ENCODE measurements around the gene CAMP.
"Not testable (repeated sequence)": the region's sequence is repeated elsewhere in the genome, so short reads cannot be mapped to it uniquely, and the experiment has no call there.

Gene CAMP

DNA sequence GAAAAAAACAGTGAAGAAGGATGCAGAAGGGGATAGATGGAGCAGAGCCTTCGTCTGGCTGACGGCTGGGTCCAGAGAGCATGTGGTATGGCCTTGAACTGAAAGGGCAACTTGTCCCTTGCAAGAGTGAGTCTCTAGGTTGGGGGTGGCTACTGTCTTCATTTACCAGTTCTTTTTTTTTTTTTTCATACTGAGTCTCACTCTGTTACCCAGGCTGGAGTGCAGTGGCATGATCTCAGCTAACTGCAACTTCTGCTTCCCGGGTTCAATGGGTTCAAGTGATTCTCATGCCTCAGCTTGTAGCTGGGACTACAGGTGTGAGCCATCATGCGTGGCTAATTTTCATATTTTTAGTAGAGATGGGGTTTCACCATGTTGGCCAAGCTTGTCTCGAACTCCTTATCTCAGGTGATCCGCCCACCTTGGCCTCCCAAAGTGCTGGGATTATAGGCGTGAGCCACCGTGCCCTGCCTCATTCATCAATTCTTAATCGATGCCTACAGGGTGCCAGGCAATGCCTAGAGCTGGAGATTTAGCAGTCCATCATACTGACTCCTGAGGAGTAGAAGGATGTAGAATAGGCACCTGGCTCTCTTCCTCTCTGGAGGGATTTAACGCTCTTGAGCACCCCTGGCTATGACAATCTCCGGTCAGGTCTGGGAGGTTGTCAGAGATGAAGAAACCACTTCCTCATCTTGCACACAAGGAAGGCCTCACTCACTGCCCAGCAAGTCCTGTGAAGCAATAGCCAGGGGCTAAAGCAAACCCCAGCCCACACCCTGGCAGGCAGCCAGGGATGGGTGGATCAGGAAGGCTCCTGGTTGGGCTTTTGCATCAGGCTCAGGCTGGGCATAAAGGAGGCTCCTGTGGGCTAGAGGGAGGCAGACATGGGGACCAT lies at the start of gene CAMP:
CAMP (plus strand) TSS at position 880 of the 898 bp plus-strand sequence; CDS start at position 897, 17 bp downstream.
- peak; percentile 51 for DNase-seq (ENCODE audit: low spot score)

GRCh38 chr3:48178072-48178471 lies 45.2 kb upstream of the CAMP start:
- DNase-seq (ENCODE audit: low spot score), result no peak

DNA sequence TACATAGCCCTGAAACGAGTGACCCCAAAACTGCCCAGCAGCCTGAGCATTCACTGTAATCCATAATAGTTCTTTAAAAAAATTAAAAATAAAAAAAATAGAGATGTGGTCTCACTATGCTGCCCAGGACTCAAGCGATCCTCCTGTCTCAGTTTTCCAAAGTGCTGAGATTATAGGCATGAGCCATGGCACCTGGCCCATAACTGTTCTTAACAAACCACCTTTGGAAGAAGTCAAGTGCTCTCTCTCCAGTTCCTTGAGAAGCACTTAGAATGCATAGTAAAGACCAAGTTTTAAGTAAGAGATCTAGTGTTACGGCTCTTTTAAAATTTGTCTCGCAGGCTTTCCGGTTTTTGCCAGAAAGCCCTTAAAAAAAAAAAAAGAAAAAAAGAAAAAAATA lies 43.3 kb upstream of the CAMP start:
- DNase-seq (ENCODE audit: low spot score), result no peak

DNA sequence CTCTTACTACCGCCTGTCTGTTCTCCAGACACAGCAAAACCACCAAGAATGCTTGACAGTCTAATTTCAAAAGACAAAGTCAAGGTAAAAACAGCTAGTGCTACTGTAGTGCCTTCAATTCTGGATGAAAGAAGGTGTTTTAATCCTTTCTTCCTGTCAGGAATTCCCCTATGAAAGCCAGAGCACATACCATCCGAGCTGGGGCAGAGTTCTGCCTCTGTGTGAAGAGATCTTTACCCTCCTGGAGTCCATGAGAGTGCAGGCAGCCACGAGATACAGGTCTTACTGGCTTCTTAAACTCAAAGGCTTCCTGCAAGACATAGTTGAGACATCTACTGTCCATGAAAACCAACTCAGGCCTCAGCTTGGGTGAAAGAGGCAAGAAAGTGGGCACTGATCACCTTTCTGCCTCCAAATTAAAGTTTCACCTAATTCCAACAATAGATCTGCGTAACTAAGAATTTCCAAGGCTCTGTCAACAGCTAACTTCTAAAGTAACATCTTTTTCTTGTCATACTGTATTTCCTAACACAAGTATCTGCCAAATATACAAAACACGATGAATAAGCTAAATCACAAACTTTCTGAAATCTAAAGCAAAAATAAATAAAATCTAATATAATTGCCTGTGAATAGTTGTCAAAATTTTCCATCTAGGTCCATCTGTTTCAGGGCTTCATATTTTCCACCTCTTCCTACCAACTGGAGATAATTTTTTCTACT lies 42.6 kb upstream of the CAMP start:
- DNase-seq (ENCODE audit: low spot score), result no peak

DNA sequence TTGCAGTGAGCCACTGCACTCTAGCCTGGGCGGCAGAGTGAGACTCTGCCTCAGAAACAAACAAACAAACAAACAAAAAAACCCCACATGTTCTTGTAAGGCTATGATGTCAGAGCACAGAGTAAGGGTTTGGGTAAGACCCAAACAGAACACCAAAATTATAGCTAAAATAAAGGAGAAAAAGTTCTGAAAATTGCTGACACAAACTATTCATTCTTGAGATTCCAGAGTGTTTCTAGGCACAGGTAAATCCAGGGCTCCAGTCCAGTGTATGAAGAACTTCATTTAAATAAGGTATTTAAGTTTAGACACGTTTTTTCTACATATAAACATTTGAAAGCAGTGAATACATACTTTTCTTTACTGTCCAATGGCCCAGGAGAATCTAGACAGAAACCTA lies 39.0 kb upstream of the CAMP start:
- DNase-seq (ENCODE audit: low spot score), result no peak

DNA sequence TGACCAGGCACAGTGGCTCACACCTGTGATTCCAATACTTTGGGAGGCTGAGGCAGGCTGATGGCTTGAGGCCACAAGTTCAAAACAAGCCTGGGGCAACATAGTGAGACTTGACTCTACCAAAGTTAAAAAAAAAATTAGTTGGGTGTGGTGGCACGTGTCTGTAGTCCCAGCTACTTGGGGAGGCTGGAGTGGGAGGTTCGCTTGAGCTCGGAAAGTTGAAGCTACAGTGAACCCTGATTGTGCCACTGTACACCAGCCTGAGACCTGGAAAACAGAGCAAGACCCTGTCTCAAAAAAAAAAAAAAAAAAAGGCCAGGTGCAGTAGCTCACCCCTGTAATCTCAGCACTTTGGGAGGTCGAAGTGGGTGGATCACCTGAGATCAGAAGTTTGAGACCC lies 38.2 kb upstream of the CAMP start:
- DNase-seq (ENCODE audit: low spot score), result no peak

DNA sequence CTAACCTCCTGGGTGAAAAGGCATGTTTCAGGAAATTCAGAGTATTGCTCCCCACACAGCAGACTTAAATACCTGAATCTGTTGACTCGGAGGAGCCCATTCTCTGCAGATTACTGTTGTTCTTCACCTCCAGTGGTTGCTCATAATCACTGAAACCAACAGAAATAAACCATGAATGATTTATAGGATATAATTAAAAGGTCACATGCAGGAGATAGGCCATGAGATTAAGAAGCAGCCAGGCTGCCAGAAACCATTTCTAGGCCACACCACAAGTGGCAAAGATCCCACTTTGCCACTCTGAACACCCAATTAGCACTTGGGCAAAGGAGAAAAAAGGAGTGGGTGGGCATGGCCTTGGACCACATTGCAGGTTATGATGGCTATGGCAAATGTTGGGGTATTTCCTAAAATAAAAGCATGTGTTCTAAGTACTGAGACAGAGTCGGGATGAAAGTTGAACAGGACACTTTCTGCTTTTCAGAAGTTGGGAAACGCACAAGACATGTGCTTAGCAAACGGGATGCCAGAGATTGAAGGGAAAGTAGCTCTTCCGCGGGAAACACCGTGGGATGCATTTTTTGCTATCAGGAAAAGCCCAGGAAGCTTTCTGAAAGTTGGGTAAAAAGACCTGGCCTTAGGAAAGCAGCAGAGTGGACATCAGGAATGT lies 36.5 kb upstream of the CAMP start:
- DNase-seq (ENCODE audit: low spot score), result no peak

- peak; percentile 45 for DNase-seq (ENCODE audit: low spot score)
Measured at GRCh38 chr3:48187301-48187578, 36.1 kb upstream of the CAMP start.

DNA sequence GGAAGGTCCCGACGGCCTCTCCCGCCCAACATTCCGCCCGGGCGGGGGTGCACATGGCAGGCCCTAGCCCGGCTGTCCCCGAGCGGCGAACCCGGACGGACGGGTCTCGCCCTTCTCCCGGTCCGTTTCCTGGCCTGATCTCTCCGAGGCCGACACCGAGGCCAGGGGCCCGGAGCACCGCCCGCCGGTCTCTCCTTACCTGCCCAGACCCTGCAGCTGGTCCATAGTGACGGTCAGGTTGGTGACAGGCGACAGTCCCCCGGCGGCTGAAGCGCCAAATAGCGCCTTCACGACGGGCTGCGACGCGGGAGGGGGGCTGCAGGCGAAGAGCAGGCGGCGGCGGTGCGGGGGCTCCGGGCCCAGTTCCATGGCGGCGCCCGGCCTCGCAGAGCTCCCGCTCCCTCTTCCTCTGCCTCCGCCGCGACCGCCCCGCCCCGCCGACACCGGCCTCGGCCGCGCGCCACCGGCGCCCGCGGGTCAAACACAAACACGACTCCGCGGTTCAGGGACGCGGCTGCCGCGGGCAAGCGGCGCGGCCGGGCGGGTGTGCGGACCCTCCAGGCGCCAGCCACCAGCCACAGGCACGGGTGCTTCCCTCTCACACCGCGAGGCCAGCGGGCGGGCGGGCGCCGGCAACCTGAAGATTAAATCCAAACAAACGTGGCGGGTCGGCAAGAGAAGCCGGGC lies 35.6 kb upstream of the CAMP start:
- DNase-seq (ENCODE audit: low spot score), result peak; percentile 69

- DNase-seq (ENCODE audit: low spot score), result peak; percentile 97
Measured at GRCh38 chr3:48188266-48189201, 34.8 kb upstream of the CAMP start, which contains the start of gene CDC25A. Gene CDC25A, minus strand, starts transcription at chr3:48188417. Its CDS starts 470 bp downstream, at chr3:48187947.

DNA sequence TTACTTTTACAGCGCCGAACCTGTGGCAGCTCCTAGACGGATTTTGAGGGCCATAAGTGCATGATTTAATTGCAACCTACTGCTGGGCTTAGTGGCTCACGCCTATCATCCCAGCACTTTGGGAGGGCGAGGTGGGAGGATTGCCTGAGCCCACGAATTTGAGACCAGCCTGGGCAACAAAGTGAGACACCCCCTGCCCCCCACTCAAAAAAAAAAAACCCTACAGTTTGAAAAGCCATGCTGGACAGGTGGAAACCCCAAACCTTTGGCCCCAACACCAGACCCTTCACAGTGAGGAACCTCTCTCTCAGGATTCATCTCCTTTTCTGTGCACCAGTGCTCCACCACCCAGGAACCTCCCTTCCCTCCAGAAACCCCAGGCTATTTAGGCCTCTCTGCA lies 34.0 kb upstream of the CAMP start:
- DNase-seq (ENCODE audit: low spot score), result no peak

DNA sequence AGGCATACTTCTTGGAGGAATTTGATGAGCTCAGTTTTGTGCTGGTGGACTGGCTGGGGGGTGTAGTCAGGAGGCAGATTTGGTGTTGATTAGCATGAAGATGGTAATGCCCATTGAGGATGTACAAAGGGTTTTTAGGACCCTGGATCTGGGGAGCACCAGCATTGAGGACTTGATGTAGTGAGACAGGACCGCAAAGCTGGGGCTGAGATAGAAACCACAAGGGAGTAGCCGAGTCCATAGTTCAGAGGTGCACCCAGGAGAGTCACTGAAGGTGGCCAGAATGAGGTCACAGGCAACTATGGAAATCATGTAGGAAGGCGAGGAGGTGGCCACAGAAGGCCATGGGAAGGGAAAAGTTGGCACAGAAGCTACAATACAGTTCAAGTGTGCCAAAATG lies 32.4 kb upstream of the CAMP start:
- DNase-seq (ENCODE audit: low spot score), result no peak

DNA sequence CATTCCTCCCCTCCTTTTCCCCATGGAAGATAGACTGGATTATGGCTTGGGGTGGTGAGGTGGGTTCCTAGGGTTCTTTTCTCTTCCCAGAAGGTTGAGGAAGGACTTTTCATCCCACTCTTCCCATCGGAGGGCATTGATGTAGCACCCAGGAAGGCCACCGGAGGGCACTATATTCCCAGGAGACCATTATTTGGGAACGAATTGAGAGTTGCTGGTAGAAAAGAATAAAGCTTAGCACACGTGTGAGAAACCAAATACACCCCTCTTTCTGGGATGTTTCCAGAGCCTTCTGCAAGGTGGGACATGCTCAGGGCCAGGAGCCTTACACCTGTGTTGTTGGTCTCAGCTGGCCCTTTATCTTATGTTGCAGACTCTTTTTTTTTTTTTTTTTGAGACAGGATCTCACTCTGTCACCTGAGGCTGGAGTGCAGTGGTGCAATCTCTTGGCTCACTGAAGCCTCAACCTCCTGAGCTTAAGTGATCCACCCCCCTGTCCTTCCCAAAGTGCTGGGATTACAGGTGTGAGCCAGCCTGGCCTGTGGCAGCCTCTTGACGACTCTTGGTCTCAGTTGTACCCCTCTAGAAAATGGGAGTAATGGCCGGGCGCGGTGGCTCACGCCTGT lies 28.7 kb upstream of the CAMP start:
- DNase-seq (ENCODE audit: low spot score), result peak; percentile 81

DNA sequence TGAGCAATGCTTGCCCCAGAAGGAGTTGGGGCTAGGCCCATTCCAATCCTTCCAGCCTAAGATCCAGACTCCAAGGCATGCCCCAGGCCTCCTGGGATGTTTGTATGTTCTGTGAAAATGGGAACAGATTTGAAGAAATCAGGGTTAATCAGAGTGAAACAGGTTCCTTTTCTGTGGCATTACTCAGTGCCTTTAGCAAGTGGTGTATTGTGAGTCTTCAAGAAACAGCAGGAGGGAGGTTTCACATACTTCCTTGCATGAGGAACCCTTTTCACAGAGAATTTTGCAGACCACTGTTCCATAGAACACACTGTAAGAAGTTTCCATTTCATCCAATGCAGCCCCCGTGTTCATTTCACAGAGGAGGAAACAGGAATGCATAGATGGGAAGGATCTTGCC lies 26.7 kb upstream of the CAMP start:
- DNase-seq (ENCODE audit: low spot score), result no peak

DNA sequence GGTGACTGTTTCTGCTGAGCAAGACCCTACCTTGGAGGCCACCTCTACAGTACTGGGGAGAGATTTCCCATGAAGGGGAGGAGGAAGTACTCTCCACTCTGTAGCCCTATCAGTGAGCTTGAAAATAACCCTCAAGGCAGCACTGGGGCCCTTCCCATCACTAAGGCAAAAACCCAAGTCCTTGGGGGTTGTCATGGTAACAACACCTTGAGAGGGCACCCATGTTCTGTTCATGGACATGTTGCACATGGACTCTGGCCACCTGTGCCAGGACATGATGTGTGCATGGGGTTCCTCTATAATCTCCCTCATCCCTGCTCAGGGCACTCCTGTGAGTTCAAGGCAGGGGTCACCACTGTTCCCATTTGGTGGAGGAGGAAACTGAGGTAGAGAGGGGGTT lies 24.2 kb upstream of the CAMP start:
- no peak for DNase-seq (ENCODE audit: low spot score)

DNA sequence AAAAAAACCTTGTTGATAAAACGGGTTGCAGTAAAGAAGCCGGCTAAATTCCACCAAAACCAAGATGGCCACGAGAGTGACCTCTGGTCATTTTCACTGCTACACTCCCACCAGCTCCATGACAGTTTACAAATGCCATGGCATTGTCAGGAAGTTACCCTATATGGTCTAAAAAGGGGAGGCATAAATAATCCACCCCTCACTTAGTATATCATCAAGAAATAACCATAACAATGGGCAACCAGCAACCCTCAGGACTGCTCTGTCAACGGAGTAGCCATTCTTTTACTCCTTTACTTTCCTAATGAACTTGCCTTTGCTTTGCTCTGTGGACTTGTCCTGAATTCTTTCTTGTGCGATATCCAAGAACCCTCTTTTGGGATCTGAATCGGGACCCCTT lies 20.7 kb upstream of the CAMP start:
- DNase-seq (ENCODE audit: low spot score), result no peak

- DNase-seq (ENCODE audit: low spot score), result no peak
Measured at GRCh38 chr3:48208076-48208475, 15.2 kb upstream of the CAMP start.

- no peak for DNase-seq (ENCODE audit: low spot score)
Measured at GRCh38 chr3:48209445-48209844, 13.8 kb upstream of the CAMP start.

- DNase-seq (ENCODE audit: low spot score), result not testable (repeated sequence)
Measured at GRCh38 chr3:48210534-48210933, 12.8 kb upstream of the CAMP start.

GRCh38 chr3:48211776-48212175 lies 11.5 kb upstream of the CAMP start:
- DNase-seq (ENCODE audit: low spot score), result not testable (repeated sequence)

DNA sequence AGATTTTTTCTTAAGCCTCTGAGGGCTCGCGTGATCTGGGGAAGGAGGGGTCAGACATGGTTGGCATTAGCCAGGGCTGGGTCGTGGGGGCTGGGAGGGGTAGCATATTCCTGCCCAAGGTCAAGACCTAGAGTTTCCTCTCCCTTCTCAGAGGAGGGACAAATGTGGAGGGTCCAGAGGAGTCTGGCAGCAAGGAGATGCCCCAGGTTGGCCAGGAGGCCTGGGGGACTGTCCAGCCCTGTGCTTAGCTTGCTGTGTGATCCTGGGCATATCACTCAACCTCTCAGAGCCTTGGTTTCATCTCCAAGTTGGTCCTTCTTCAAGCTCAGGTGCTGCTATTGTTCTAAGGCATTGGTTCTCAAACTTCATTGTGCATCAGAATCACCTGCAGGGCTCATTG lies 9.1 kb upstream of the CAMP start:
- DNase-seq (ENCODE audit: low spot score), result no peak
